Measurements from ENCODE around the gene PSG5. TPM values are rescaled to one million over a fixed set of nuclear protein-coding genes. Genes with fewer than 3 reads are reported as not detected.
"Not testable (repeated sequence)": the region's sequence is repeated elsewhere in the genome, so short reads cannot be mapped to it uniquely, and the experiment has no call there.

The PSG5 gene
- total and polyA plus RNA-seq, 10 donors, result not detected

- DNase-seq; intact Hi-C loops (cut with DNase I; ENCODE audit: low total_unique reads); H3K27ac ChIP-seq; H3K4me3 ChIP-seq; H3K4me1 ChIP-seq; H3K36me3 ChIP-seq; H3K27me3 ChIP-seq (replicated peaks in 1 of 7); H3K9me3 ChIP-seq: not testable (repeated sequence)
- 44 to 64% (median 53%) methylated on average over 2 of the region's 2 CpGs for WGBS, 5 donors
Measured at GRCh38 chr19:43162261-43162660, 24.1 kb downstream of the PSG5 start.

- DNase-seq, result no peak
- WGBS, 5 donors, result 70 to 83% (median 77%) methylated on average over 4 of the region's 4 CpGs
- intact Hi-C loops (cut with DNase I; ENCODE audit: low total_unique reads), result no loop called here
- TF ChIP-seq CTCF (IDR thresholded peaks at IDR 0.05 in 8 of 11, conservative IDR thresholded peaks at IDR 0.05 in 3 of 11) (no peak), POLR2A (IDR thresholded peaks at IDR 0.05) (no peak), POLR2AphosphoS5 (IDR thresholded peaks at IDR 0.05) (no peak)
- H3K4me3 ChIP-seq, result no peak overlapping the region
- H3K36me3 ChIP-seq, result no peaks in the 10 kb centered on the region
- no peaks in the 10 kb centered on the region for H3K4me1 ChIP-seq
- no peaks in the 10 kb centered on the region for H3K27me3 ChIP-seq (replicated peaks in 1 of 7)
- H3K27ac ChIP-seq, result no peak overlapping the region
- peaks cover 0 to 22% (median 4%) of the 10 kb centered on the region in 8 donors for H3K9me3 ChIP-seq
Measured at GRCh38 chr19:43152214-43152613, 34.1 kb downstream of the PSG5 start.

GRCh38 chr19:43149788-43150187, 36.5 kb downstream of the PSG5 start:
- H3K36me3 ChIP-seq; H3K9me3 ChIP-seq; H3K4me1 ChIP-seq; H3K27me3 ChIP-seq (replicated peaks in 1 of 7); H3K27ac ChIP-seq; intact Hi-C loops (cut with DNase I; ENCODE audit: low total_unique reads); DNase-seq; H3K4me3 ChIP-seq: not testable (repeated sequence)
- 69 to 82% (median 78%) methylated on average over 7 of the region's 7 CpGs for WGBS, 5 donors

- DNase-seq, result no peak
- Histone ChIP-seq H3K27ac (no peak overlapping the region), H3K4me1 (no peaks in the 10 kb centered on the region), H3K36me3 (no peaks in the 10 kb centered on the region), H3K4me3 (no peak overlapping the region), H3K9me3 (peaks cover 0 to 8% (median 0%) of the 10 kb centered on the region in 8 donors), H3K27me3 (replicated peaks in 1 of 7) (peaks cover 0 to 5% (median 0%) of the 10 kb centered on the region in 7 donors)
- intact Hi-C loops (cut with DNase I; ENCODE audit: low total_unique reads), result no loop called here
- TF ChIP-seq CTCF (IDR thresholded peaks at IDR 0.05 in 8 of 11, conservative IDR thresholded peaks at IDR 0.05 in 3 of 11) (no peak), POLR2AphosphoS5 (IDR thresholded peaks at IDR 0.05) (no peak), POLR2A (IDR thresholded peaks at IDR 0.05) (no peak)
- WGBS, 5 donors, result 47 to 75% (median 64%) methylated on average over 1 of the region's 1 CpG
Measured at GRCh38 chr19:43148233-43148632, 38.1 kb downstream of the PSG5 start.

- H3K9me3 ChIP-seq; H3K36me3 ChIP-seq; DNase-seq; H3K27ac ChIP-seq; H3K4me1 ChIP-seq; intact Hi-C loops (cut with DNase I; ENCODE audit: low total_unique reads); H3K4me3 ChIP-seq; H3K27me3 ChIP-seq (replicated peaks in 1 of 7): not testable (repeated sequence)
- WGBS, 5 donors, result 67 to 100% (median 70%) methylated on average over 1 of the region's 1 CpG
Measured at GRCh38 chr19:43141763-43142162, 44.6 kb downstream of the PSG5 start.

GRCh38 chr19:43132696-43133095, 53.6 kb downstream of the PSG5 start:
- DNase-seq, result no peak
- intact Hi-C loops (cut with DNase I; ENCODE audit: low total_unique reads), result no loop called here
- no peaks in the 10 kb centered on the region for H3K36me3 ChIP-seq
- TF ChIP-seq POLR2A (IDR thresholded peaks at IDR 0.05), result no peak
- no peak for TF ChIP-seq CTCF (IDR thresholded peaks at IDR 0.05 in 8 of 11, conservative IDR thresholded peaks at IDR 0.05 in 3 of 11)
- peaks cover 0 to 8% (median 0%) of the 10 kb centered on the region in 7 donors for H3K27me3 ChIP-seq (replicated peaks in 1 of 7)
- WGBS, 5 donors, result 53 to 90% (median 75%) methylated on average over 5 to 6 of the region's 6 CpGs
- H3K9me3 ChIP-seq, result peaks cover 0 to 10% (median 0%) of the 10 kb centered on the region in 8 donors
- no peaks in the 10 kb centered on the region for H3K4me1 ChIP-seq
- H3K4me3 ChIP-seq, result no peak overlapping the region
- no peak overlapping the region for H3K27ac ChIP-seq

GRCh38 chr19:43131281-43131842, 55.0 kb downstream of the PSG5 start:
- H3K36me3 ChIP-seq; intact Hi-C loops (cut with DNase I; ENCODE audit: low total_unique reads); DNase-seq; H3K27ac ChIP-seq; H3K4me3 ChIP-seq; H3K4me1 ChIP-seq; H3K27me3 ChIP-seq (replicated peaks in 1 of 7): not testable (repeated sequence)
- H3K9me3 ChIP-seq, result peaks cover 0 to 12% (median 0%) of the 10 kb centered on the region in 8 donors
- WGBS, 5 donors, result 71 to 81% (median 78%) methylated on average over 8 of the region's 8 CpGs

- WGBS, 5 donors, result 77 to 90% (median 83%) methylated on average over 5 to 7 of the region's 7 CpGs
Measured at GRCh38 chr19:43129197-43129596, 57.1 kb downstream of the PSG5 start.

More at GRCh38 chr19:43129197-43129596, 57.1 kb downstream of the PSG5 start:
- H3K4me1 ChIP-seq; intact Hi-C loops (cut with DNase I; ENCODE audit: low total_unique reads); H3K27me3 ChIP-seq (replicated peaks in 1 of 7); DNase-seq; H3K36me3 ChIP-seq; H3K27ac ChIP-seq; H3K4me3 ChIP-seq: not testable (repeated sequence)
- peaks cover 0 to 19% (median 0%) of the 10 kb centered on the region in 8 donors for H3K9me3 ChIP-seq

Data from spleen (tissue), 11 donors.